Measurements from ENCODE around the gene HS6ST3.

Gene HS6ST3

GRCh38 chr13:96426167-96426566, 336.3 kb downstream of the HS6ST3 start:
- TF ChIP-seq CTCF (IDR thresholded peaks at IDR 0.05; ENCODE audit: poor library complexity, severe bottlenecking) = no peak
- H3K36me3 ChIP-seq (ENCODE audit: low read depth) = no peaks in the 10 kb centered on the region
- H3K4me3 ChIP-seq (ENCODE audit: severe bottlenecking) = no peak overlapping the region
- no peak overlapping the region for H3K27ac ChIP-seq (ENCODE audit: poor library complexity, severe bottlenecking)
- DNase-seq (ENCODE audit: low spot score) (no peak), ATAC-seq (ENCODE audit: low read depth) (no peak)
- no peaks in the 10 kb centered on the region for H3K4me1 ChIP-seq (ENCODE audit: insufficient read depth, poor library complexity, severe bottlenecking)
- H3K27me3 ChIP-seq (ENCODE audit: insufficient read depth, poor library complexity, severe bottlenecking) = no peaks in the 10 kb centered on the region
- H3K9me3 ChIP-seq (ENCODE audit: severe bottlenecking) = no peaks in the 10 kb centered on the region

GRCh38 chr13:96428911-96429310, 339.0 kb downstream of the HS6ST3 start:
- no peaks in the 10 kb centered on the region for H3K36me3 ChIP-seq (ENCODE audit: low read depth)
- DNase-seq (ENCODE audit: low spot score) (no peak), ATAC-seq (ENCODE audit: low read depth) (no peak)
- H3K27ac ChIP-seq (ENCODE audit: poor library complexity, severe bottlenecking) = no peak overlapping the region
- H3K27me3 ChIP-seq (ENCODE audit: insufficient read depth, poor library complexity, severe bottlenecking) = no peaks in the 10 kb centered on the region
- no peak for TF ChIP-seq CTCF (IDR thresholded peaks at IDR 0.05; ENCODE audit: poor library complexity, severe bottlenecking)
- H3K4me3 ChIP-seq (ENCODE audit: severe bottlenecking) = no peak overlapping the region
- no peaks in the 10 kb centered on the region for H3K9me3 ChIP-seq (ENCODE audit: severe bottlenecking)
- H3K4me1 ChIP-seq (ENCODE audit: insufficient read depth, poor library complexity, severe bottlenecking) = no peaks in the 10 kb centered on the region

- Histone ChIP-seq H3K27me3 (ENCODE audit: insufficient read depth, poor library complexity, severe bottlenecking) (no peaks in the 10 kb centered on the region), H3K27ac (ENCODE audit: poor library complexity, severe bottlenecking) (no peak overlapping the region), H3K9me3 (ENCODE audit: severe bottlenecking) (no peaks in the 10 kb centered on the region), H3K36me3 (ENCODE audit: low read depth) (no peaks in the 10 kb centered on the region), H3K4me1 (ENCODE audit: insufficient read depth, poor library complexity, severe bottlenecking) (no peaks in the 10 kb centered on the region), H3K4me3 (ENCODE audit: severe bottlenecking) (no peak overlapping the region)
- no peak for TF ChIP-seq CTCF (IDR thresholded peaks at IDR 0.05; ENCODE audit: poor library complexity, severe bottlenecking)
- DNase-seq (ENCODE audit: low spot score) (no peak), ATAC-seq (ENCODE audit: low read depth) (no peak)
Measured at GRCh38 chr13:96431044-96431581, 341.2 kb downstream of the HS6ST3 start.

GRCh38 chr13:96444676-96445075, 354.8 kb downstream of the HS6ST3 start:
- Histone ChIP-seq H3K4me1 (ENCODE audit: insufficient read depth, poor library complexity, severe bottlenecking) (no peaks in the 10 kb centered on the region), H3K27ac (ENCODE audit: poor library complexity, severe bottlenecking) (no peak overlapping the region), H3K27me3 (ENCODE audit: insufficient read depth, poor library complexity, severe bottlenecking) (no peaks in the 10 kb centered on the region), H3K36me3 (ENCODE audit: low read depth) (no peaks in the 10 kb centered on the region), H3K9me3 (ENCODE audit: severe bottlenecking) (no peaks in the 10 kb centered on the region), H3K4me3 (ENCODE audit: severe bottlenecking) (no peak overlapping the region)
- DNase-seq (ENCODE audit: low spot score) (no peak), ATAC-seq (ENCODE audit: low read depth) (no peak)
- no peak for TF ChIP-seq CTCF (IDR thresholded peaks at IDR 0.05; ENCODE audit: poor library complexity, severe bottlenecking)

GRCh38 chr13:96449920-96450319, 360.0 kb downstream of the HS6ST3 start:
- TF ChIP-seq CTCF (IDR thresholded peaks at IDR 0.05; ENCODE audit: poor library complexity, severe bottlenecking) = no peak
- no peaks in the 10 kb centered on the region for H3K36me3 ChIP-seq (ENCODE audit: low read depth)
- no peak overlapping the region for H3K4me3 ChIP-seq (ENCODE audit: severe bottlenecking)
- ATAC-seq (ENCODE audit: low read depth) = no peak
- no peak for DNase-seq (ENCODE audit: low spot score)
- no peaks in the 10 kb centered on the region for H3K27me3 ChIP-seq (ENCODE audit: insufficient read depth, poor library complexity, severe bottlenecking)
- no peaks in the 10 kb centered on the region for H3K4me1 ChIP-seq (ENCODE audit: insufficient read depth, poor library complexity, severe bottlenecking)
- H3K9me3 ChIP-seq (ENCODE audit: severe bottlenecking) = no peaks in the 10 kb centered on the region
- no peak overlapping the region for H3K27ac ChIP-seq (ENCODE audit: poor library complexity, severe bottlenecking)
